WI38 (cell line): Measurements from ENCODE around the gene GPER1.

Experiments used
- H3K4me3 ChIP-seq: 2 replicates; pipeline ENCODE4 v1.5.1; 2011; ENCODE audit warnings: low read depth, mild to moderate bottlenecking, control low read depth, low read length
- CTCF ChIP-seq: IDR thresholded peaks from 2 replicates; pipeline ENCODE4 v1.5.1; 2012; ENCODE audit warnings: low read depth, mild to moderate bottlenecking, control low read depth, low read length

The GPER1 gene

GRCh38 chr7:1090236-1090635 lies 2.3 kb downstream of the GPER1 start:
- no peak overlapping the region for H3K4me3 ChIP-seq
- no peak for TF ChIP-seq CTCF

GRCh38 chr7:1090686-1091643 lies 3.1 kb downstream of the GPER1 start:
- TF ChIP-seq CTCF, result no peak

GRCh38 chr7:1091644-1092027 lies 3.7 kb downstream of the GPER1 start:
- no peak for TF ChIP-seq CTCF
- no peak overlapping the region for H3K4me3 ChIP-seq

More at GRCh38 chr7:1090686-1091643, 3.1 kb downstream of the GPER1 start:
- H3K4me3 ChIP-seq, result no peak overlapping the region

GRCh38 chr7:1092161-1092632 lies 4.3 kb downstream of the GPER1 start:
- no peak for TF ChIP-seq CTCF

GRCh38 chr7:1092806-1093501 lies 5.0 kb downstream of the GPER1 start:
- TF ChIP-seq CTCF, result no peak
- H3K4me3 ChIP-seq, result no peak overlapping the region

More at GRCh38 chr7:1092161-1092632, 4.3 kb downstream of the GPER1 start:
- no peak overlapping the region for H3K4me3 ChIP-seq

- H3K4me3 ChIP-seq, result no peak overlapping the region
- no peak for TF ChIP-seq CTCF
Measured at GRCh38 chr7:1093502-1093843, 5.6 kb downstream of the GPER1 start.
